GM12892 (cell line): ENCODE data around the gene NCOA5.

ENCODE experiments used
- DNase-seq: peaks from one replicate; pipeline ENCODE4 v3.0.0; 2011; ENCODE audit not compliant: insufficient read length
- FAIRE-seq: peaks from 2 replicates; lab custom pipeline; 2011; peaks lifted over from hg19 to GRCh38; lab: Jason Lieb, UNC
- POLR2A ChIP-seq: IDR thresholded peaks from 2 replicates; pipeline ENCODE4 v1.6.1; 2011; ENCODE audit warnings: low read depth, low read length, control low read depth
- POLR2AphosphoS5 ChIP-seq: IDR thresholded peaks from 2 replicates; pipeline ENCODE4 v1.6.1; 2011; ENCODE audit warnings: low read depth, low read length, control low read depth
- TAF1 ChIP-seq: IDR thresholded peaks from 2 replicates; pipeline ENCODE4 v1.6.1; 2011; ENCODE audit warnings: low read depth, mild to moderate bottlenecking, control low read depth, low read length, borderline replicate concordance

The NCOA5 gene

DNA sequence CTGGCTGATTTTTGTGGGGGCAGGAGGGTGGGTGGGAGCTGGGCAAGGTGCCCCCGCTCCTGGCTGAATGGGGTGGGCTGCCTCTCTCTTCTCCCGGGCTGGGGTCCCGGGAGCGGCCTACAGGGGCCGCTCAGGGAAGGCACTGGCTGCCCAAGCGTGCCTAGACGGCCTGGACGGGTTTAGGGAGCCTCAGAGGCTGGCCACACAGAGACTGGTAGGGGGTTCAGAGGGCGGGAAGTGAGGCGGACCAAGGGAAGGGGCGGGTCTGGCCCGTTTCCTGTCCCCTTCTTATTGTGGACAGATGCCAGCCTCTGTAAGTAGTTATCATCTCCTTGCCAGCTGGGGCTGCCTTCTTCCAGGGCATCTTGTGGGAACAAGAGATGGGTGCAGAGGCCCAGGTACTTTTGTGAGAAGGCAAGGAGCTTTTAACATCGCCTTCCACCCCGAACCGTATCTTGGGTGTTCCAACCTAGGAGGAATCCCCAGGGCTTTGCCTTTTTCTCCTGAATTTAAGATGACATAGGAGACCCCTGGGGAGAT is 28.8 kb upstream of the NCOA5 start:
- TF ChIP-seq TAF1 (no peak), POLR2AphosphoS5 (no peak), POLR2A (no peak)
- FAIRE-seq (peak; percentile 57), DNase-seq (no peak)

DNA sequence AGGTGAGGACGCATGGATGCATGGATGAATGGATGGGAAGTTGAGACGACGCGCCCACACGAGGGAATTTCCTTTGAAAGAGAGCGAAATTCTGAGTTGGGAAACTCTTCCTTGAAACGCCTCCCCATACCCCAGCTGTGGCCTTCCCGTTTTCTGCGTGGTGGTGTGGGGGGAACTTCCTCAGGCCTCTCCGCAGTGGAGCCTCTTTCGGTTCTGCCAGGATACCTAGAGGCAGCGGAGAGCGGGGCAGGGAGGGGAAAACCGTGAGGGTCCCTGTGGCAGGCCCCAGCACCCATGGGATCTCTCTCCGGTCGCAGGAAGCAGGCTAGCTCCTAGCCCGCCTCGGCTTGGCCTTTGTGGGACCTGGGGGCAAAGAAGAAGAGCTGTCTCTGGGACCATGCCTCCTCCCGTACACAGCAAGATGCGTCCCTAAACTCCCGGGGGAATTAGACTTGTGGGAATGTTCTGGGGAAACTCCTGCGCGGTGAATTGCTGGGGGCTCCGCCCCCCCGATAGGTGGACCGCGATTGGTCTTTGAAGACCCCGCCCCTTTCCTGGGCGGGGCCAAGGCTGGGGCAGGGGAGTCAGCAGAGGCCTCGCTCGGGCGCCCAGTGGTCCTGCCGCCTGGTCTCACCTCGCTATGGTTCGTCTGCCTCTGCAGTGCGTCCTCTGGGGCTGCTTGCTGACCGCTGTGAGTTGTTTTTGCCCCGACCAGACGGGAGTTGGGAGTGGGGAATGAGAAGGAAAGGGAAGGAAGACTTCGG is 28.1 kb upstream of the NCOA5 start, which contains the start of gene CD40:
TSS of gene CD40 (plus strand) at position 611 of the 764 bp plus-strand sequence. CDS start at position 641, 30 bp downstream.
- peak; percentile 87 for FAIRE-seq
- peak; percentile 85 for DNase-seq

GRCh38 chr20:46114449-46114848 is 24.7 kb upstream of the NCOA5 start:
- DNase-seq (no peak), FAIRE-seq (no peak)
- TF ChIP-seq TAF1 (no peak), POLR2A (no peak), POLR2AphosphoS5 (no peak)

More for the DNA sequence above, 28.1 kb upstream of the NCOA5 start, which contains the start of gene CD40:
- TF ChIP-seq TAF1: peak; percentile 90
- TF ChIP-seq POLR2A: peak; percentile 98
- TF ChIP-seq POLR2AphosphoS5: peak; percentile 98

DNA sequence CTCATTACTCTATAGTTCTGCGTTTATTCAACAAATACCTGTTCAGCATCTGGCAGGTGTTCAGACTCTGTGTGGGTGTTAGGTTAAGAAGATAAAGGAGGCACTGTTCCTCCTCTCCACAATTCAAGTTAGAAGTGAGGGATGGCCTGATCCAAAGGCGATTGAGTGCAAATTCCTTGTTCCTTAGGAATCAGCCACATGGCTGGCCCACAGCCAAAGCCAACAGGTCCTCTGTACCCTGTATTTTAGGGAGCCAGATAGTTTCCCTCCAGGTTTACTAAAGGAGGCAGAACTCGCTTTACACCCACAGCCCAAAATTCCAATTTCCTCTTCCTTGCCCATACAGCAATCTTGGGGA is 23.3 kb upstream of the NCOA5 start:
- no peak for TF ChIP-seq POLR2AphosphoS5
- no peak for TF ChIP-seq POLR2A
- no peak for TF ChIP-seq TAF1
- DNase-seq (no peak), FAIRE-seq (no peak)

DNA sequence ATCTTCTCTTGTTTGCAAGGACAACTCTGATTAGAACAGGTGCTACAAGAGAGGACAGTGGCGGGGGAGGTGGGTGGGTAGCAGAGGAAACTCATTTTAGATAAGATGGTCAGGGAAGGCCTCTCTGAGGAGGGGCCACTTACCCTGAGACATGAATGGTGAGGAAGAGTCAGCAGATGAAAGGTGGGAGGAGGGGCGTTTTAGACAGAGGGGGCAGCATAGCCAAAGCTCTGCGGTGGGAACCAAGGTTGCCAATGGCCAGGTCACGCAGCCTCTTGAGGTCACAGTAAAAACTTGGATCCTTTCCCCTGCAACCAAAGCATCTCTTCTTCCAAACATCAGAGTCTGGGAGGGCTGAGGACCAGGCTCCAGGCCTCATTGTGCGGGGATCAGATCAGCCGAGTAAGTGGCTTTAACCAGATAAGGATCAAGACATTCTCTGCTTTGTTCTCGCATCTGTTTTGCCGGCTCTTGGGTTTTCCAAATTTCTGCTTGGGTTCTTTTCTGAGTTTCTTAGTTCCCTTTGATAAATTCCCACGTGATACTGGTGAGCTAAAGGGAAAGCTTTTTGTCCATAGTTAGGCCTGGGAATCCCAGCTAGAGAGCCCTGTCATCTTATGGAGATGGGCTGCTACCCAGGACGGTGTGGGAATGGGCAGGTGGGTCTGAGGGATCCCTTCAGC is 22.8 kb upstream of the NCOA5 start:
- DNase-seq: no peak
- TF ChIP-seq TAF1: no peak
- no peak for TF ChIP-seq POLR2AphosphoS5
- TF ChIP-seq POLR2A: no peak
- FAIRE-seq: no peak

DNA sequence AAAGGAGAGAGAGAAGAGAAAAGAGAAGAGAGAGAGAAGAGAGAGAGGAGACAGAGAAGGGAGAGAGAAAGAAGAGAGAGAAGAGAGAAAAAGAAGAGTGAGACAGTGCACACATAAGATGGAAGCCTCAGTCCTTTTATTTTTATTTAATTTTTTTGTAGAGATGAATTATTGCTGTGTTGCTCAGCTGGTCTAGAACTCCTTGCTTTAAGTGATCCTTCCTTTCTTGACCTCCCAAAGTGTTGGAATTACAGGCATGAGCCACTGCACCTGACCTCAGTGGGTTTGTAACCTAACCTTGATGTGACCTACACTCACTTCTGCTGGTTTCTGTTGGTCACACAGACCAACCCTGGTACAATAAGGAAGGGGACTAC is 22.1 kb upstream of the NCOA5 start:
- FAIRE-seq: no peak
- no peak for TF ChIP-seq POLR2AphosphoS5
- no peak for TF ChIP-seq TAF1
- no peak for TF ChIP-seq POLR2A

DNA sequence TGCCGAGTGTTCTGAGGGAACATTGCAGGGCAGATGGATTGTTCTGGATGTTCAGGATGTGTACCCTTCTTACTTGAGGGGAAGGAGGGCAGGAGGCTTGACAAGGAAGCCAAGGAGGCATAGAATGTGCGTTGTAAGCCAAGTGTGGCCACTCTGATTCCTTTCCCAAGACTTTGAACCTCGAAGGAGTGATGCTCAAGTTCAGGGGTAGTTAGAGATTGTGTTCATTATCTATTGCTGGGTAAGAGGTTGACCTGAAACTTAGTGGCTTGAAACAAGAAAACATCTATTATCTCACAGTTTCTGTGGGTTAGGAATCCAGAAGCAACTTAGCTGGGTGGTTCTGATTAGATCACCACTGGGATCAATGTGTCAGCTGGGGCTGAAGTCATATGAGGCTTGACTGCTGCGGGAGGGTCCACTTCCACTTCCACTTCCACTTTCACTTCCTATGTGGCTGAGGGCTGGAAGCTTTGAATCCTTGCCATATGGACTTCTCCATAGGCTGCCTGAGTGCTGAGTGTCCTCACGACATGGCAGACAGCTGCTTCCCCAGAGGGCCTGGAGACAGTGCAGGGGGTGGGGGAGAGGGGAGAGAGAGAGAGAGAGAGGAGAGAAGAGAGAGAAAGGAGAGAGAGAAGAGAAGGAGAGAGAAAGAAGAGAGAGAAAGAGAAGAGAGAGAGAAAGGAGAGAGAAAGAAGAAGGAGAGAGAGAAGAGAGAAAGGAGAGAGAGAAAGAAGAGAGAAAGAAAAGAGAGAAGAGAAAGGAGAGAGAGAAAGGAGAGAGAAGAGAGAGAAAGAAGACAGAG is 21.5 kb upstream of the NCOA5 start:
- TF ChIP-seq TAF1: no peak
- no peak for TF ChIP-seq POLR2AphosphoS5
- no peak for TF ChIP-seq POLR2A
- peak; percentile 93 for FAIRE-seq
- DNase-seq: no peak

More for the DNA sequence above, 22.1 kb upstream of the NCOA5 start:
- DNase-seq: no peak

- TF ChIP-seq POLR2A (no peak), TAF1 (no peak), POLR2AphosphoS5 (no peak)
- DNase-seq (no peak), FAIRE-seq (no peak)
These were observed 19.2 kb upstream of the NCOA5 start for GRCh38 chr20:46108976-46109375.

GRCh38 chr20:46108435-46108841 is 18.7 kb upstream of the NCOA5 start:
- TF ChIP-seq TAF1 (no peak), POLR2A (no peak), POLR2AphosphoS5 (no peak)
- DNase-seq: no peak
- peak; percentile 99 for FAIRE-seq

- FAIRE-seq (no peak), DNase-seq (no peak)
- TF ChIP-seq TAF1 (no peak), POLR2A (no peak), POLR2AphosphoS5 (no peak)
These were observed 17.3 kb upstream of the NCOA5 start for GRCh38 chr20:46107061-46107460.

DNA sequence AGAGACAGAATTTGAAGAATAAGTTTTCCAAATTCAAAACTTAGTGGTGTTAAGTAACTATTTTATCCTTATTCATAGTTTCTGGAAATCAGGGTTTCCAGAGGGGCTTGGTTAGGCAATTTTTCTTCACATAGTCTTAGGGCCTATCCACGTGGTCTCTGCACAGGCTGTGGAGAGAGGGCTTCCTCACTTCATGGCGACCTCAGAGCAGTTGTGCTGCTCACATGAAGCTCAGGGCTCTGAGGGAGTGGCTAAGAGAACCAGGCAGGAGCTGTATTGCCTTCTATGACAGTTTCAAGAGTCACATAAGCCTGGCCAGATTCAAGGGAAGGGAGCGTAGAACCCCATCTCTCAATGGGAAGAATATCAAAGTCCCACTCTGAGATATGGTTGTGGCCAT is 14.5 kb upstream of the NCOA5 start:
- TF ChIP-seq POLR2A (no peak), TAF1 (no peak), POLR2AphosphoS5 (no peak)
- no peak for FAIRE-seq

GRCh38 chr20:46102940-46103339 is 13.2 kb upstream of the NCOA5 start:
- TF ChIP-seq POLR2AphosphoS5 (no peak), TAF1 (no peak), POLR2A (no peak)
- no peak for DNase-seq
- FAIRE-seq: no peak

More for the DNA sequence above, 14.5 kb upstream of the NCOA5 start:
- DNase-seq: no peak
